ENCODE results near the gene SH3BP2.

The SH3BP2 gene

GRCh38 chr4:2887343-2887742, 94.5 kb downstream of the SH3BP2 start:
- no peak for TF ChIP-seq CTCF (IDR thresholded peaks at IDR 0.05; ENCODE audit: low read depth, low read length, missing control alignments)
- no peak overlapping the region for H3K4me3 ChIP-seq (ENCODE audit: low read depth, low read length)
- no peak for DNase-seq (ENCODE audit: low read depth)

- no peak overlapping the region for H3K4me3 ChIP-seq (ENCODE audit: low read depth, low read length)
- no peak for DNase-seq (ENCODE audit: low read depth)
- TF ChIP-seq CTCF (IDR thresholded peaks at IDR 0.05; ENCODE audit: low read depth, low read length, missing control alignments) = no peak
Measured at GRCh38 chr4:2888886-2889285, 96.0 kb downstream of the SH3BP2 start.
